Endothelial cell of umbilical vein (primary cell): Measurements from ENCODE around the gene EML1. TPM values are rescaled to one million over a fixed set of nuclear protein-coding genes. Genes with fewer than 3 reads are reported as not detected.

Experiments used
- BruUV-seq: library from RNA; stranded (reverse); fragments of 400-500 nt; replicated peaks from 2 replicates; lab custom pipeline; 2021; lab: Mats Ljungman, UMichigan
- CTCF ChIA-PET: fragments of 300-600, 350-600 bp; sonication (Branson Sonifier 250); formaldehyde crosslinking; loops from one replicate; lab custom pipeline; 2021; ENCODE audit warnings: antibody characterized with exemption, inconsistent platforms; lab: Charles Lee
- POLR2A ChIA-PET: fragments of 300-600, 350-600 bp; sonication (Branson Sonifier 250); formaldehyde crosslinking; loops from one replicate; lab custom pipeline; 2021; ENCODE audit warnings: antibody characterized with exemption, inconsistent platforms; lab: Charles Lee
- DNase-seq: peaks from one replicate; pipeline ENCODE4 v3.0.0-alpha.2; 2011; ENCODE audit warnings: low read depth, low spot score
- FAIRE-seq: peaks from 2 replicates; lab custom pipeline; 2011; peaks lifted over from hg19 to GRCh38; lab: Jason Lieb, UNC
- H2AFZ ChIP-seq: 2 replicates; pipeline ENCODE4 v1.6.0; 2012; ENCODE audit warnings: low read depth, low read length, control low read depth, inconsistent platforms
- H3K27ac ChIP-seq: 2 replicates; pipeline ENCODE4 v1.5.1; 2011; ENCODE audit warnings: low read depth, mild to moderate bottlenecking, control low read depth, low read length, moderate library complexity; ENCODE audit not compliant: insufficient read depth
- H3K27me3 ChIP-seq, 2 experiments: 2 replicates each; pipeline versions ENCODE4 v1.6.0 to v1.6.1; 2011; ENCODE audit warnings: low read length in 2 of 2, mixed read lengths in 1 of 2; ENCODE audit not compliant: control insufficient read depth in 2 of 2, insufficient read depth in 2 of 2
- H3K36me3 ChIP-seq, 2 experiments: 2 replicates in 1 of 2; 3 replicates in 1 of 2; pipeline ENCODE4 v1.5.1; 2011; ENCODE audit warnings: low read length in 2 of 2, mild to moderate bottlenecking in 1 of 2, moderate library complexity in 1 of 2; ENCODE audit not compliant: control insufficient read depth in 2 of 2, insufficient read depth in 2 of 2; ENCODE audit errors: extremely low read depth in 1 of 2
- H3K4me1 ChIP-seq: 3 replicates; pipeline ENCODE4 v1.5.1; 2011; ENCODE audit warnings: mild to moderate bottlenecking, low read length; ENCODE audit not compliant: control insufficient read depth, insufficient read depth; ENCODE audit errors: extremely low read depth
- H3K4me2 ChIP-seq: 2 replicates; pipeline ENCODE4 v1.6.1; 2011; ENCODE audit warnings: low read length, control low read depth, mixed read lengths; ENCODE audit not compliant: insufficient read depth
- H3K4me3 ChIP-seq, 3 experiments: fragments of 200-600 bp in 1 of 3; sonication (generic), shearing (Covaris generic) in 1 of 3; replicated peaks in 1 of 3; 2 replicates each; pipeline ENCODE4 v1.5.1; 2011 to 2016; ENCODE audit warnings: control low read depth in 3 of 3, low read length in 3 of 3, mild to moderate bottlenecking in 2 of 3, inconsistent platforms in 1 of 3, low read depth in 1 of 3, moderate library complexity in 1 of 3; ENCODE audit not compliant: insufficient read depth in 1 of 3
- H3K79me2 ChIP-seq: 2 replicates; pipeline ENCODE4 v1.6.0; 2012; ENCODE audit warnings: low read length, inconsistent platforms; ENCODE audit not compliant: control insufficient read depth, insufficient read depth
- H3K9ac ChIP-seq: replicated peaks from 2 replicates; pipeline ENCODE3; 2011; ENCODE audit warnings: low read length, control low read depth; ENCODE audit not compliant: insufficient read depth; ENCODE audit errors: extremely low read depth
- H3K9me1 ChIP-seq: replicated peaks from 3 replicates; pipeline ENCODE4 v1.6.0; 2011; ENCODE audit warnings: mild to moderate bottlenecking, low read length; ENCODE audit not compliant: control insufficient read depth, insufficient read depth; ENCODE audit errors: extremely low read depth
- H3K9me3 ChIP-seq: replicated peaks from 2 replicates; pipeline ENCODE4 v1.5.1; 2012; ENCODE audit warnings: low read length, inconsistent platforms; ENCODE audit not compliant: control insufficient read depth, insufficient read depth
- H4K20me1 ChIP-seq: replicated peaks from 2 replicates; pipeline ENCODE3; 2011; ENCODE audit warnings: mild to moderate bottlenecking, low read length; ENCODE audit not compliant: control insufficient read depth, insufficient read depth; ENCODE audit errors: extremely low read depth
- CTCF ChIP-seq, 2 donors: IDR thresholded peaks; 1 replicate in 1 of 2; 2 replicates in 1 of 2; pipeline ENCODE4 v1.5.1; 2011; ENCODE audit warnings: low read length in 2 of 2, mild to moderate bottlenecking in 2 of 2, moderate library complexity in 2 of 2, control low read depth in 1 of 2, inconsistent platforms in 1 of 2, low read depth in 1 of 2; ENCODE audit not compliant: insufficient read depth in 1 of 2; ENCODE audit errors: extremely low read depth in 1 of 2
- EZH2 ChIP-seq: IDR thresholded peaks from 2 replicates; pipeline ENCODE4 v1.6.1; 2012; ENCODE audit warnings: borderline replicate concordance, low read depth, mild to moderate bottlenecking, moderate library complexity, low read length, inconsistent platforms; ENCODE audit not compliant: severe bottlenecking
- FOS ChIP-seq: IDR thresholded peaks from 2 replicates; pipeline ENCODE4 v1.6.1; 2011; ENCODE audit warnings: mild to moderate bottlenecking, low read length, moderate library complexity, borderline replicate concordance; ENCODE audit not compliant: insufficient read depth
- GATA2 ChIP-seq: IDR thresholded peaks from 2 replicates; pipeline ENCODE4 v1.7.0; 2011; ENCODE audit warnings: low read depth, mild to moderate bottlenecking, moderate library complexity, mixed read lengths, low read length; ENCODE audit not compliant: insufficient read length, insufficient read depth
- JUN ChIP-seq: IDR thresholded peaks from 2 replicates; pipeline ENCODE4 v1.6.1; 2011; ENCODE audit warnings: borderline replicate concordance, low read depth; ENCODE audit not compliant: insufficient read length, insufficient read depth
- MAX ChIP-seq: IDR thresholded peaks from 2 replicates; pipeline ENCODE4 v1.6.1; 2011; ENCODE audit not compliant: insufficient read depth, insufficient read length
- MYC ChIP-seq: IDR thresholded peaks from one replicate; pipeline ENCODE4 v1.6.1; 2011; ENCODE audit warnings: mild to moderate bottlenecking, low read depth, low read length
- POLR2A ChIP-seq: IDR thresholded peaks from 2 replicates; pipeline ENCODE4 v1.6.1; 2012; ENCODE audit warnings: low read depth, mild to moderate bottlenecking, control low read depth, low read length
- POLR2AphosphoS5 ChIP-seq: IDR thresholded peaks from 2 replicates; pipeline ENCODE4 v1.6.1; 2012; ENCODE audit warnings: low read depth, mild to moderate bottlenecking, control low read depth, low read length, moderate library complexity; ENCODE audit not compliant: insufficient read depth
- dilution Hi-C: fragments of 300-500 bp; cut with MboI; formaldehyde crosslinking; loops from one replicate; pipeline ENCODE4 v1.15.0; 2019; ENCODE audit warnings: low sequenced_read_pairs; ENCODE audit not compliant: extremely low pct_ligation_motif_present
- intact Hi-C: fragments of 100-400 bp; cut with micrococcal nuclease; formaldehyde crosslinking; loops from one replicate; pipeline ENCODE4 v1.10.0; 2022
- polyA plus RNA-seq, 4 experiments: library from polyadenylated mRNA; depleted of rRNA in 3 of 4; stranded (reverse) in 3 of 4; unstranded in 1 of 4; fragments of >200 nt; gene quantifications; 2 replicates each; pipeline versions ENCODE4 v1.2.1 to v1.2.3, GENCODE V29; 2011 to 2012; ENCODE audit warnings: missing spikeins in 1 of 4
- total RNA-seq: library from RNA; stranded (reverse); gene quantifications from 2 replicates; pipeline ENCODE4 v1.2.3, GENCODE V29; 2021

EML1 gene
- total and polyA plus RNA-seq, 2 donors (not counting 3 experiments of a cell fraction or from before 2014, with no cell fraction given) = 22.9 to 33.0 TPM

GRCh38 chr14:99755629-99756603 is 37.3 kb upstream of the EML1 start:
- ChIA-PET POLR2A (no interaction called here), CTCF (interaction anchor here (0.5 to 4.8 kb wide), 5 partner anchors 21 to 610 kb away, joined by 3 to 26 read pairs (median 6); partner anchors contain the start of gene EML1)
- FAIRE-seq = peak; percentile 99
- intact Hi-C loops = loop anchor here (1.0 to 10.0 kb wide), 5 partner anchors 26 to 629 kb away; partner anchors contain the start of genes CYP46A1 and EML1
- Histone ChIP-seq H3K4me3 (no peak overlapping the region), H3K4me2 (no peak overlapping the region), H3K9ac (peak overlapping the region; percentile 26), H3K27ac (peak overlapping the region; percentile 83), H3K4me1 (peaks cover 81% of the 10 kb centered on the region), H4K20me1 (no peaks in the 10 kb centered on the region), H3K9me3 (no peaks in the 10 kb centered on the region), H2AFZ (no peak overlapping the region), H3K27me3 (no peaks in the 10 kb centered on the region), H3K36me3 (no peaks in the 10 kb centered on the region), H3K9me1 (no peaks in the 10 kb centered on the region), H3K79me2 (no peaks in the 10 kb centered on the region)
- DNase-seq = peak; percentile 93
- TF ChIP-seq MAX = no peak
- TF ChIP-seq MYC = no peak
- no peak for TF ChIP-seq EZH2
- no peak for TF ChIP-seq CTCF (IDR thresholded peaks at IDR 0.05; ENCODE audit: extremely low read depth in 1 of 2, insufficient read depth in 1 of 2, low read depth in 1 of 2, low read length in 2 of 2)
- peak; percentile 97 for TF ChIP-seq FOS
- peak; percentile 49 for TF ChIP-seq POLR2AphosphoS5
- no peak for TF ChIP-seq POLR2A
- no peak for TF ChIP-seq GATA2
- TF ChIP-seq JUN = peak; percentile 80
- dilution Hi-C loops = no loop called here
- no TSS peak for BruUV-seq
